ENCODE results near the gene TWF1. TPM values are rescaled to one million over a fixed set of nuclear protein-coding genes. Genes with fewer than 3 reads are reported as not detected.
"Not testable (repeated sequence)": the region's sequence is repeated elsewhere in the genome, so short reads cannot be mapped to it uniquely, and the experiment has no call there.

TWF1 gene
- total RNA-seq, 1 experiment from 2014 or later: 160 TPM

DNA sequence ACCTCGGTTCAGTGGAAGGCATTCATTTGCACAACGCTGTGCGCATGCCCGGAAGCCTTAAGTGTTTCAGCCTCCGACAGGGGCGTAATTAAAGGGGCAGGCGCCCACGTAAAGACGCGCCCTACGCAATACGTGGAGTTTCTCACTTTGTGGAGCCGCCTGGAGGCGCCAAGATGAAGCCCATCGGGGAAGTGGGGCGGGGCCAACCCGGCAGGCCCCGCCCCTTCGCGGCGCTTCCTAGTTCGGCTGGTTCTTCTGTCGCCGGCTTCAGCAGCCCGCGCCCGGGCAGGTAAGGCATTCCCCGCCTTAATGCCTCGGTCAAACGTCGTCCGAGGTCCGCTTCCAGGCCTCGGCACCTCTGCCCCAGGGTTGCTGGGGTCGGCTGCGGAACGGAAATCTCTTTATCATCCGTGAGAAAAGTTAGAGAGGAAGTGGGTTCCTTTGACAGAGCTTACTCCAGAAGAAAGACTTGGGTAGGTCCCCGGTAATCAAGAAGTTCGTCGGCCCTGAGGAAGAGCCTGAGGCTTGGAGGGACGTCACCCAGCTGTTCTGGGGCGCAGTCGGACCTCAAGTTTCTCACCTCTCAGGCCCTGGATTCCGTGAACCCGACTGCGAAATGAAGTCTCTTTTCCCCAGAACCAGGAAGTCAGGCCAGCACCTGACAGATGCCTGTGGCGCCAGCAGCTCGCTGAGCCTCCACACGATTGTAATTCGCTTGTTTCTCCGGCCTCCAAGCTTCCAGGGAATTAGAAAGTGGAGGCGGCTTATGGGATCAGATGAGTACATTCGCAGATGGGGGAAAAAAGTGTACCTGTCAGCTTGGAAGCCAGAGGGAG lies 47.2 kb downstream of the TWF1 start, which contains the start of the genes IRAK4 and PUS7L:
TSS of gene IRAK4 (plus strand) at position 224 of the 836 bp plus-strand sequence. CDS start 9,161 bp downstream, outside the sequence.
TSS of gene PUS7L (minus strand) at position 63 of the 836 bp plus-strand sequence. CDS start 3,545 bp downstream, outside the sequence.
- peak; percentile 92 for DNase-seq
- Histone ChIP-seq H3K36me3 (peaks cover 19% of the 10 kb centered on the region), H3K9me3 (no peaks in the 10 kb centered on the region), H3K4me3 (peak within 1 kb of the TSS; percentile 89), H3K27me3 (no peaks in the 10 kb centered on the region)

DNA sequence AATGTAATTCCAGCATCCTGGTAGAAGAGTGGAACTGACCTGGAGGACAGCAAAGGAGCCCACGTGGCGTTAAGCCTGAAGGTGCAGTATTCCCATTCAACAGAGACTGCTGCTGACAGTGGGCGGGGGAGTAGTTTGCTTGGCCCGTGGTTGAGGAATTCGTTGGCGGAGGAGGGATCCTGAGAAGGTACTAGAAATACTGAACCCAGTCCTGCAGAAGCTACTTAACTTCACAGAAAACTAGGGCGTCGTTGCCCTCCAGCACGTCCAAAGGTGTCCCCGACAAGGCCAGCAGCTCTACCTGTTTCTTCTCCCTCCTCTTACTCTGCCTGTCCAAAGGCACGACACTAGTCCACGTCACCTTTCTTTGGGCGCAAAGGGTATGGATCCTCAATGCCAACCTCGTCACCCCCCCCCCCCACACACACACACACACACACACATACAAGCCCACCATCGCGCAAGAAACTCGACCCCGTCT lies 47.8 kb downstream of the TWF1 start:
- DNase-seq: peak; percentile 59
- Histone ChIP-seq H3K9me3 (no peaks in the 10 kb centered on the region; the same call in 1 of the 2 replicates), H3K36me3 (peaks cover 24% of the 10 kb centered on the region), H3K4me3 (peak overlapping the region; percentile 89), H3K27me3 (no peaks in the 10 kb centered on the region)

DNA sequence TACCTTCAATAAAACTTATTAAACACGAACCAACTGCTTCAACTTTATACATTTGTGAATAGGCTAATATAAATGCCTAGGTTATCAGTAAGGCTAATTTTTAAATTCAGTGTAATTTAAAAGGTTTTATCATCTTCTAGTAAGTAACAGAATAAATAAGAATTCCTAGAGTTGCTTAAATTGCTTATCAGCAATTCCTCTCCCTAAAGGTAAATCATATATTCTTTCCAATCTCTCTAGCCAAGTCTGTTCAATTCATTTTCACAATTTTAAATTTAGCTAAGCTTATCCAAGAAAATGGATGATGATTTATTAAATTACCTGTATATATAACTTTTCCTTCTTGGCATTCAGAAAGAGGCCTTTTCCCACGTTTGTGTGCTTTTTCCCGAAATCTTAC lies 52.1 kb downstream of the TWF1 start:
- no peaks in the 10 kb centered on the region; the same call in 1 of the 2 replicates for H3K9me3 ChIP-seq
- H3K27me3 ChIP-seq: no peaks in the 10 kb centered on the region
- no peak for DNase-seq
- H3K4me3 ChIP-seq: no peak overlapping the region
- peaks cover 54% of the 10 kb centered on the region for H3K36me3 ChIP-seq

DNA sequence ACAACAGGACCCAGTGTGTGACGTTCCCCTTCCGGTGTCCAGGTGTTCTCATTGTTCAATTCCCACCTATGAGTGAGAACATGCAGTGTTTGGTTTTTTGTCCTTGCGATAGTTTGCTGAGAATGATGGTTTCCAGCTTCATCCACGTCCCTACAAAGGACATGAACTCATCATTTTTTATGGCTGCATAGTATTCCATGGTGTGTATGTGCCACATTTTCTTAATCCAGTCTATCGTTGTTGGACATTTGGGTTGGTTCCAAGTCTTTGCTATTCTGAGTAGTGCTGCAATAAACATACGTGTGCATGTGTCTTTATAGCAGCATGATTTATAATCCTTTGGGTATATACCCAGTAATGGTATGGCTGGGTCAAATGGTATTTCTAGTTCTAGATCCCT lies 54.8 kb downstream of the TWF1 start:
- H3K27me3 ChIP-seq, H3K4me3 ChIP-seq, DNase-seq, H3K9me3 ChIP-seq: not testable (repeated sequence)
- peaks cover 68% of the 10 kb centered on the region for H3K36me3 ChIP-seq

DNA sequence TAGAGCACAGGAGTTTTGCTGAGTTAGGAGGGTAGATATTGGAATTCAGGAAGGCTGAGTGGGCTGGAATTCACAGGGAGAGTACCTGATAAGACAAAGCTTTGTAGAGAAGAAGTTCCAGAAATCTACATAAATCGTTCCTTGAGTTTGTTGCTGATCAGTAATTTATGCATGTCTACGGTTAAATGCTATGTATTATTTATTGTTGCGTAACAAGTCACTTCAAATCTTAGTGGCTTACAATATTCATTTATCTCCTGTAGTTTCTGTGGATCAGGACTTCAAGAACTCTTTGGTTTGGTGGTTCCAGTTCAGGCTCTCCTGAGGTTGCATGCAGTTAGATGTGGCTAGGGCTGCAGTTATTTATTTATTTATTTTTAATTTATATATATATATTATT lies 55.3 kb downstream of the TWF1 start:
- no peaks in the 10 kb centered on the region for H3K27me3 ChIP-seq
- no peak for DNase-seq
- H3K4me3 ChIP-seq: no peak overlapping the region
- peaks cover 74% of the 10 kb centered on the region for H3K36me3 ChIP-seq
- no peaks in the 10 kb centered on the region; the same call in none of the 2 replicates for H3K9me3 ChIP-seq

DNA sequence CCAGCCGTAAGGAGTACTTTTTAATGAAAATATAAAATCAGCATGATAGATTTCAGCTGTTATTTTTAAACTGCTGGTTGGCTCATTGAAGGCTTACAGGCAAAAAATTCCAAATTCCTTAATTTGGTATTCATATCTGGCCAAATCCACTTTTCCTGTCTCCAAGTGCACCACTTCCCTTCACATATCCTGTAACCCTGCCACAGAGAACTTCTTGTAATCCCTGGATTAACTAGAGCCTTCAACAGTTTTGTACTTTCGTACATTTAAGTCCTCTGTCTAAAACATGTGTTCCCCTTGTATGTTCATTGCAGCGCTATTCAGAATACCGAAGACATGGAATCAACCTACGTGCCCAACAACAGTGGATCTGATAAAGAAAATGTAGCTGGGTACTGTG lies 57.1 kb downstream of the TWF1 start:
- H3K36me3 ChIP-seq: peaks cover 74% of the 10 kb centered on the region
- no peak for DNase-seq
- H3K9me3 ChIP-seq: peaks cover 7% of the 10 kb centered on the region
- no peaks in the 10 kb centered on the region for H3K27me3 ChIP-seq
- no peak overlapping the region for H3K4me3 ChIP-seq

DNA sequence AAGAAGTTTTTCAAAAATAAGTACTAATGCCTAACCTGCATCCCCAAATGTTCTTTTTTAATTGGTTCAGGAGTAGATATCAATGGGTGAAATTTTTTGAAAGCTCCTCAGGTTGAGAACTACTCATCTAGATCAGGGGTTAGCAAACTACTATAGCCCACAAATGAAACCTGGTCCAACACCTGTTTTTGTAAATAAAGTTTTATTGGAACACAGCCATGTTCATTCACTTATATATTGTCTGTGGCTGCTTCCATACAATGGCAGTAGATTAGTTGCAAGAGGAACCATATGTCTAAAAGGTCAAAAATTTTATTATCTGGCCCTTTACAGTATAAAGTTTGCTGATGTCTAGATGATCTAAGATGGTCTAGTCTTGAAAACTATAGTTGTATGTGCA lies 61.3 kb downstream of the TWF1 start:
- DNase-seq: no peak
- H3K9me3 ChIP-seq: peaks cover 10% of the 10 kb centered on the region
- H3K36me3 ChIP-seq: peaks cover 77% of the 10 kb centered on the region
- no peak overlapping the region for H3K4me3 ChIP-seq
- no peaks in the 10 kb centered on the region for H3K27me3 ChIP-seq

Other genes starting within 250 kb of the TWF1 start
- 19.1 and 24.3 TPM in 2 replicates for gene PUS7L, start 47.5 kb downstream of the TWF1 start, total RNA-seq (2014; rRNA removed; shearing (Covaris generic); ENCODE audit: low replicate concordance)
- gene IRAK4, start 47.4 kb downstream of the TWF1 start, total RNA-seq (2014; rRNA removed; shearing (Covaris generic); ENCODE audit: low replicate concordance): 13.6 and 25.9 TPM in 2 replicates
- gene TMEM117, start 29.8 kb upstream of the TWF1 start, total RNA-seq (2014; rRNA removed; shearing (Covaris generic); ENCODE audit: low replicate concordance): 4.3 and 12.0 TPM in 2 replicates

Measured in MG63 (cell line).